ENCODE results near the gene THSD7A.

DNA sequence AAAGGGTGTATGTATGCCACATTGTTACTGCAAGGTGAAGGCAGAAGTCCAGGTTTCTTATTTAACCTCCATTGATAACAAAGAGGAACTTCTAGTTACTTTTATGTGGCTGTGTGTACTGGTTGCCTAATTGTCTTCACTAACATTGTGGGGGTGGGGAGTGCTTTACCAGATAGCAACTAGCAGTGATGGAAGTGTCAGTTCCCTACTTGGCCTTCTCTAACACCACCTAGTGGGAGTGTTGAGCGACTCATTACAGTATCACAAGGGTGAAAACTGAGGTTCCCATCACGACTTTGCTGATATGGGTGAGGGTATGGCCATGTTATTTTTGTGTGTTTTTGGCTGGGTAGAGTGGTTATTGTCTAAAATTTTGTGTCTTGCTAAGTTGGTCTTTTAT, 274.4 kb downstream of the THSD7A start:
- TF ChIP-seq, protein P1, sequence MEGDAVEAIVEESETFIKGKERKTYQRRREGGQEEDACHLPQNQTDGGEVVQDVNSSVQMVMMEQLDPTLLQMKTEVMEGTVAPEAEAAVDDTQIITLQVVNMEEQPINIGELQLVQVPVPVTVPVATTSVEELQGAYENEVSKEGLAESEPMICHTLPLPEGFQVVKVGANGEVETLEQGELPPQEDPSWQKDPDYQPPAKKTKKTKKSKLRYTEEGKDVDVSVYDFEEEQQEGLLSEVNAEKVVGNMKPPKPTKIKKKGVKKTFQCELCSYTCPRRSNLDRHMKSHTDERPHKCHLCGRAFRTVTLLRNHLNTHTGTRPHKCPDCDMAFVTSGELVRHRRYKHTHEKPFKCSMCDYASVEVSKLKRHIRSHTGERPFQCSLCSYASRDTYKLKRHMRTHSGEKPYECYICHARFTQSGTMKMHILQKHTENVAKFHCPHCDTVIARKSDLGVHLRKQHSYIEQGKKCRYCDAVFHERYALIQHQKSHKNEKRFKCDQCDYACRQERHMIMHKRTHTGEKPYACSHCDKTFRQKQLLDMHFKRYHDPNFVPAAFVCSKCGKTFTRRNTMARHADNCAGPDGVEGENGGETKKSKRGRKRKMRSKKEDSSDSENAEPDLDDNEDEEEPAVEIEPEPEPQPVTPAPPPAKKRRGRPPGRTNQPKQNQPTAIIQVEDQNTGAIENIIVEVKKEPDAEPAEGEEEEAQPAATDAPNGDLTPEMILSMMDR (IDR thresholded peaks at IDR 0.05; ENCODE audit: low read depth, low read length, missing input control), result peak; percentile 56
- TF ChIP-seq TAF1 (conservative IDR thresholded peaks at IDR 0.05) (no peak), RAD21 (IDR thresholded peaks at IDR 0.05) (peak; percentile 93 to 94), ATF3 (IDR thresholded peaks at IDR 0.05) (no peak)
- TF ChIP-seq, protein P2, sequence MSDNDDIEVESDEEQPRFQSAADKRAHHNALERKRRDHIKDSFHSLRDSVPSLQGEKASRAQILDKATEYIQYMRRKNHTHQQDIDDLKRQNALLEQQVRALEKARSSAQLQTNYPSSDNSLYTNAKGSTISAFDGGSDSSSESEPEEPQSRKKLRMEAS (IDR thresholded peaks at IDR 0.05), result no peak

Data from liver (tissue), 3 donors.